PFSK-1 (cell line): ENCODE results near the gene SMYD4.

ENCODE experiments used
- REST ChIP-seq, 2 experiments: IDR thresholded peaks; 2 replicates each; pipeline versions ENCODE4 v1.6.1 to v1.8.0; 2011 to 2012; ENCODE audit warnings: low read depth in 2 of 2, low read length in 2 of 2, control low read depth in 1 of 2, inconsistent platforms in 1 of 2, mild to moderate bottlenecking in 1 of 2, moderate library complexity in 1 of 2; ENCODE audit not compliant: insufficient read depth in 1 of 2
- TAF1 ChIP-seq: IDR thresholded peaks from 2 replicates; pipeline ENCODE4 v1.6.1; 2012; ENCODE audit warnings: low read length, control low read depth, borderline replicate concordance; ENCODE audit not compliant: insufficient read depth

- TF ChIP-seq TAF1 = no peak
- TF ChIP-seq REST (IDR thresholded peaks at IDR 0.05; ENCODE audit: insufficient read depth in 1 of 2, low read depth in 2 of 2, low read length in 2 of 2) = no peak
Measured at GRCh38 chr17:1776328-1776727, 53.4 kb downstream of the SMYD4 start.
